ENCODE results near the gene MPHOSPH9.

Gene MPHOSPH9

DNA sequence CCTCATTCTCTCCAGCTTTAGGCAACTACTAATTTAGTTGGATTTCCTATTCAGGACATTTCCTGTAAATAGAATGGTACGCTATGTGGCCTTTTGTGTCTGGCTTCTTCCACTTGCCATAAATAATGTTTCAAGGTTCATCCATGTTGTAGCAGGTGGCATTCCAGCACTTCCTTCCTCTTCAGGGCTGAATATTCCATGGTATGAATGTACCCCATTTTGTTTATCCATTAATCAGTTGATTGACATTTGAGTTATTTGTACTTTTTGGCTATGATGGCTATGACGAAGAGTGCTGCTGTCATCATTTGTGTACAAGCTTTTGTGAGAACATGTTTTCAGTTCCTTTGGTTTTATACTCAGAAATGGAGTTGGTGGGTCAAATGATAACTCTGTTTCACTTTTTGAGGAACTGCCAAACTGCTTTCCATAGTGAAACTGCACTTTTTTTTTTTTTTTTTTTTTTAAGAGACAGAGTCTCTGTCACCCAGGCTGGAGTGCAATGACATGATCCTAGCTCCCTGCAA lies 45.2 kb upstream of the MPHOSPH9 start:
- no peak for DNase-seq (ENCODE audit: low read depth in 1 of 2, low spot score in 1 of 2)
- no peaks in the 10 kb centered on the region for H3K27me3 ChIP-seq (ENCODE audit: insufficient read depth, poor library complexity, severe bottlenecking)
- TF ChIP-seq POLR2AphosphoS5 (IDR thresholded peaks at IDR 0.05; ENCODE audit: low read depth) (no peak), SPI1 (IDR thresholded peaks at IDR 0.05; ENCODE audit: borderline replicate concordance, low read depth) (peak; percentile 89), CTCF (IDR thresholded peaks at IDR 0.05; ENCODE audit: insufficient read depth, low read length) (no peak)
- TF ChIP-seq, protein P1, sequence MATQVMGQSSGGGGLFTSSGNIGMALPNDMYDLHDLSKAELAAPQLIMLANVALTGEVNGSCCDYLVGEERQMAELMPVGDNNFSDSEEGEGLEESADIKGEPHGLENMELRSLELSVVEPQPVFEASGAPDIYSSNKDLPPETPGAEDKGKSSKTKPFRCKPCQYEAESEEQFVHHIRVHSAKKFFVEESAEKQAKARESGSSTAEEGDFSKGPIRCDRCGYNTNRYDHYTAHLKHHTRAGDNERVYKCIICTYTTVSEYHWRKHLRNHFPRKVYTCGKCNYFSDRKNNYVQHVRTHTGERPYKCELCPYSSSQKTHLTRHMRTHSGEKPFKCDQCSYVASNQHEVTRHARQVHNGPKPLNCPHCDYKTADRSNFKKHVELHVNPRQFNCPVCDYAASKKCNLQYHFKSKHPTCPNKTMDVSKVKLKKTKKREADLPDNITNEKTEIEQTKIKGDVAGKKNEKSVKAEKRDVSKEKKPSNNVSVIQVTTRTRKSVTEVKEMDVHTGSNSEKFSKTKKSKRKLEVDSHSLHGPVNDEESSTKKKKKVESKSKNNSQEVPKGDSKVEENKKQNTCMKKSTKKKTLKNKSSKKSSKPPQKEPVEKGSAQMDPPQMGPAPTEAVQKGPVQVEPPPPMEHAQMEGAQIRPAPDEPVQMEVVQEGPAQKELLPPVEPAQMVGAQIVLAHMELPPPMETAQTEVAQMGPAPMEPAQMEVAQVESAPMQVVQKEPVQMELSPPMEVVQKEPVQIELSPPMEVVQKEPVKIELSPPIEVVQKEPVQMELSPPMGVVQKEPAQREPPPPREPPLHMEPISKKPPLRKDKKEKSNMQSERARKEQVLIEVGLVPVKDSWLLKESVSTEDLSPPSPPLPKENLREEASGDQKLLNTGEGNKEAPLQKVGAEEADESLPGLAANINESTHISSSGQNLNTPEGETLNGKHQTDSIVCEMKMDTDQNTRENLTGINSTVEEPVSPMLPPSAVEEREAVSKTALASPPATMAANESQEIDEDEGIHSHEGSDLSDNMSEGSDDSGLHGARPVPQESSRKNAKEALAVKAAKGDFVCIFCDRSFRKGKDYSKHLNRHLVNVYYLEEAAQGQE (IDR thresholded peaks at IDR 0.05; ENCODE audit: insufficient replicate concordance, low read depth) = no peak
- peak overlapping the region; percentile 62 for H3K27ac ChIP-seq (replicated peaks)
- no peak overlapping the region for H3K4me3 ChIP-seq (replicated peaks; ENCODE audit: insufficient read depth, low read length)

DNA sequence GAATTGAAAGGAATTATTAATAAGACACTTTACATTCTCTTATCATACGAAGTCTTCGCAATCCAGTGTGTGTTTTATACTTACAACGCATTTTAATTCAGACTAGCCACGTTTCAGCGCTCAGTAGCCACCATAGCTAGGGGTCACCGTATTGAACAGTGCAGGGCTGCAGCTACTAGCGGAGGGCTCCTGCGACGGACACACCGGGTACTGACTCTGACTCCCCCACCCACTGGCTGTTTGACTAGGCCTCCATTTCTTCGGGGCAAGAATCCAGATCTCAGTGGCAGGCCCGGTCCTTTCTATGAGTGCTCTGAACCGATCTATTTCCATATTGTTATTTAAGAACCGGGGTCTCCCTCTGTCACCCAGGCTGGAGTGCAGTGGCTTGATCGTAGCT lies 40.2 kb upstream of the MPHOSPH9 start:
- Histone ChIP-seq H3K4me3 (replicated peaks; ENCODE audit: insufficient read depth, low read length) (no peak overlapping the region), H3K27me3 (ENCODE audit: insufficient read depth, poor library complexity, severe bottlenecking) (no peaks in the 10 kb centered on the region), H3K27ac (replicated peaks) (no peak overlapping the region)
- no peak for TF ChIP-seq GABPA (IDR thresholded peaks at IDR 0.05; ENCODE audit: low read depth)
- no peak for TF ChIP-seq CTCF (IDR thresholded peaks at IDR 0.05; ENCODE audit: insufficient read depth, low read length)
- TF ChIP-seq, protein P1 (IDR thresholded peaks at IDR 0.05; ENCODE audit: insufficient replicate concordance, low read depth) = no peak
- DNase-seq (ENCODE audit: low read depth in 1 of 2, low spot score in 1 of 2) = no peak

GRCh38 chr12:123271001-123271668 lies 38.2 kb upstream of the MPHOSPH9 start:
- DNase-seq (ENCODE audit: low read depth in 1 of 2, low spot score in 1 of 2) = peak in 1 of 2 experiments; percentile 73
- Histone ChIP-seq H3K4me3 (replicated peaks; ENCODE audit: insufficient read depth, low read length) (peak overlapping the region; percentile 70), H3K27ac (replicated peaks) (no peak overlapping the region), H3K27me3 (ENCODE audit: insufficient read depth, poor library complexity, severe bottlenecking) (no peaks in the 10 kb centered on the region)
- no peak for TF ChIP-seq SPI1 (IDR thresholded peaks at IDR 0.05; ENCODE audit: borderline replicate concordance, low read depth)
- TF ChIP-seq POLR2AphosphoS5 (IDR thresholded peaks at IDR 0.05; ENCODE audit: low read depth) = no peak
- no peak for TF ChIP-seq GABPA (IDR thresholded peaks at IDR 0.05; ENCODE audit: low read depth)
- TF ChIP-seq, protein P1 (IDR thresholded peaks at IDR 0.05; ENCODE audit: insufficient replicate concordance, low read depth) = no peak
- no peak for TF ChIP-seq CTCF (IDR thresholded peaks at IDR 0.05; ENCODE audit: insufficient read depth, low read length)

All from HL-60 (cell line).